GM12864 (cell line): ENCODE results near the gene PPP2R2D.

ENCODE experiments used
- DNase-seq: peaks from one replicate; pipeline ENCODE4 v3.0.0-alpha.2; 2011; ENCODE audit warnings: low read depth
- H3K4me3 ChIP-seq: 2 replicates; pipeline ENCODE4 v1.5.1; 2011; ENCODE audit warnings: mild to moderate bottlenecking, low read depth, low read length, control low read depth
- TF ChIP-seq, protein P1 (sequence below): IDR thresholded peaks from 2 replicates; pipeline ENCODE4 v1.5.1; 2011; ENCODE audit warnings: low read depth, mild to moderate bottlenecking, moderate library complexity, low read length, control low read depth, inconsistent platforms; ENCODE audit errors: missing control alignments

PPP2R2D gene

GRCh38 chr10:131921184-131921583 is 20.4 kb downstream of the PPP2R2D start:
- DNase-seq, result no peak
- TF ChIP-seq, protein P1, sequence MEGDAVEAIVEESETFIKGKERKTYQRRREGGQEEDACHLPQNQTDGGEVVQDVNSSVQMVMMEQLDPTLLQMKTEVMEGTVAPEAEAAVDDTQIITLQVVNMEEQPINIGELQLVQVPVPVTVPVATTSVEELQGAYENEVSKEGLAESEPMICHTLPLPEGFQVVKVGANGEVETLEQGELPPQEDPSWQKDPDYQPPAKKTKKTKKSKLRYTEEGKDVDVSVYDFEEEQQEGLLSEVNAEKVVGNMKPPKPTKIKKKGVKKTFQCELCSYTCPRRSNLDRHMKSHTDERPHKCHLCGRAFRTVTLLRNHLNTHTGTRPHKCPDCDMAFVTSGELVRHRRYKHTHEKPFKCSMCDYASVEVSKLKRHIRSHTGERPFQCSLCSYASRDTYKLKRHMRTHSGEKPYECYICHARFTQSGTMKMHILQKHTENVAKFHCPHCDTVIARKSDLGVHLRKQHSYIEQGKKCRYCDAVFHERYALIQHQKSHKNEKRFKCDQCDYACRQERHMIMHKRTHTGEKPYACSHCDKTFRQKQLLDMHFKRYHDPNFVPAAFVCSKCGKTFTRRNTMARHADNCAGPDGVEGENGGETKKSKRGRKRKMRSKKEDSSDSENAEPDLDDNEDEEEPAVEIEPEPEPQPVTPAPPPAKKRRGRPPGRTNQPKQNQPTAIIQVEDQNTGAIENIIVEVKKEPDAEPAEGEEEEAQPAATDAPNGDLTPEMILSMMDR, result no peak
- no peak overlapping the region for H3K4me3 ChIP-seq

- DNase-seq, result no peak
- TF ChIP-seq, protein P1, result no peak
- H3K4me3 ChIP-seq, result no peak overlapping the region
These were observed 22.4 kb downstream of the PPP2R2D start for GRCh38 chr10:131923038-131923756.

DNA sequence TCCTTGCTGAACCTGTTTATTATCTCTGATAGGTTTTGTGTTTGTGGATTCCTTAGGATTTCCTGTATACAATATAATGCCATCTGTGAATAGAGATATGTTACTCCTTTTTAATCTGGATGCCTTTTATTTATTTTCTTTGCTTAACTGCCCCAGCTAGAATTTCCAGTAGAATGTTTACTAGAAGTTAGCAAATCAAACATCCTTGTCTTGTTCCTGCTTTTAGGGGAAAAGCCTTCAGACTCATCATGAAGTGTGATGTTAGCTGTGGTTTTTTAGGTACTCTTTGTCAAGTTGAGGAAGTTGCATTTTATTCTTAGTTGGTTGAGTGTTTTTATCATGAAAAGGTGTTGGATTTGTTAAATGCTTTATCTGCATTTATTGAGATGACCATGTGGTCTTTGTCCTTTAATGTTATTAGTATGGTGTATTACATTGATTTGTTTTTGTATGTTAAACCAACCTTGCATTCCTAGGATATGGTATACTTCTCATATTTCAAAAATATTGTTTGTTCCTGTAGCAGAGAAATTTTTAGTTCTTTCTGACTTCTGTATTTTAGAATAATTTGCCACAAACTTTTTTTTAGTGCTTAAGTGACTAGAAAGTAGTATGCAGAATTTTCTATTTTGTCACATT is 24.3 kb downstream of the PPP2R2D start:
- no peak overlapping the region for H3K4me3 ChIP-seq
- DNase-seq, result no peak
- TF ChIP-seq, protein P1, result no peak

- TF ChIP-seq, protein P1, result no peak
- DNase-seq, result no peak
- H3K4me3 ChIP-seq, result no peak overlapping the region
These were observed 24.9 kb downstream of the PPP2R2D start for GRCh38 chr10:131925716-131926115.

GRCh38 chr10:131926253-131926652 is 25.4 kb downstream of the PPP2R2D start:
- no peak overlapping the region for H3K4me3 ChIP-seq
- TF ChIP-seq, protein P1, result no peak
- no peak for DNase-seq

DNA sequence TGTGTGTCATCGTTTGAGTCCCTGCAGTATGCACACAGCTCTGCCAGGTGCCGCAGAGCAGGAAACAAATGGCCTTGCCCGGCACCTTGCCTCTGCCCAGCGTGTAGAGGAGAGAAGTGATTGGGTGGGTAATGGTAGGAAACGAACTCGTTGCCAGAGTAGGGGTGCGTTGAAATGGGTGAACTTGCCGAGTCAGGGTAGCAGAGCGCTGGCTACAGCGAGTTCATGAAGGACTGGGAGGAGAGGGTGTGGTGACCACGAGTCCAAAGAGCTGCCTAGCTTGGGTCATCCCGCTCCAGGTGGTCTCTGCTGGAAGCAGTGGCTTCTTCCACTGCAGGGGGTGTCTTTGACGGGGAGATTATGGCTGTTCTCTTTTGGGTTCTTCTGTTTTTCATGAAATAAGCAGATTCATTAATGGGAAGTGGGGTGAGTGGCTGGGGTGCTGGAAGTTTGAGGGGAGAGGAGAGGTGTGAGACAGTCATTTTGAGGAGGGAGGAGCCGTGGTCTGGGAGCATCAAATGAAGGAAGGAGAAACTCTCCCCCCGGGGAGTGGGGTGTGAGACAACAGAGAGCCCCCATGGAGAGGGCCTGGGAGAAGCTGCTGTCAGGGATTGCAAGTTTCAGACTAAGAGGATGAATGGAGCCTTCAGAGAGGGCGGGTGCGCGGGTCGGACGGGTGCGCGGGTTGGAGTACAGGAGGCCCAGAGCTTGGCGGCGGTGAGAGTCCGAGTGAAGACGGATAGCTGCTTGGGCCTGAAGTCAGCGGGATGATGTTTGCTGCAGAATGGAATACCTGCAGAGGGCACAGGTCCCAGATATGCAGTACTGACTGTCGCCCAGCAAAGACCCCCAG is 26.2 kb downstream of the PPP2R2D start:
- TF ChIP-seq, protein P1, result no peak
- no peak overlapping the region for H3K4me3 ChIP-seq
- no peak for DNase-seq
